A549 (cell line): ENCODE results near the gene ABCA13. TPM values are rescaled to one million over a fixed set of nuclear protein-coding genes. Genes with fewer than 3 reads are reported as not detected.

Experiments
- ATAC-seq, 2 experiments: fragments of 200-7000 bp in 1 of 2; fragments of >200 bp in 1 of 2; cut with Nextera tagmentation in 1 of 2; cut with Tn5 transposase in 1 of 2; 3 replicates each; pipeline versions ENCODE4 v1.8.0 to v1.9.1; 2018 to 2020; ENCODE audit warnings: mild to moderate bottlenecking in 1 of 2, moderate library complexity in 1 of 2
- CTCF ChIA-PET: fragments of 300-600 bp; sonication (Branson Sonifier 250); formaldehyde crosslinking; extraction: SDS; loops from one replicate; lab custom pipeline; 2021; ENCODE audit warnings: antibody characterized with exemption, inconsistent platforms; lab: Yijun Ruan, JAX
- POLR2A ChIA-PET: fragments of 350-600 bp; formaldehyde crosslinking; extraction: SDS; loops from one replicate; lab custom pipeline; 2021; ENCODE audit warnings: antibody characterized with exemption, inconsistent platforms; lab: Yijun Ruan, JAX
- DNase-seq, 2 experiments: peaks; one replicate each; pipeline versions ENCODE4 v3.0.0 to v3.0.0-alpha.2; 2011 to 2016; ENCODE audit warnings: low read depth in 1 of 2, low spot score in 1 of 2
- FAIRE-seq: peaks from 2 replicates; lab custom pipeline; 2011; peaks lifted over from hg19 to GRCh38; lab: Jason Lieb, UNC
- H3K27ac ChIP-seq, 2 experiments: fragments of >200 bp; sonication (Bioruptor Twin); formaldehyde crosslinking; 3 replicates each; pipeline ENCODE4 v1.5.1; 2016 to 2017
- H3K4me1 ChIP-seq: fragments of >200 bp; sonication (Bioruptor Twin); formaldehyde crosslinking; 3 replicates; pipeline ENCODE4 v1.6.1; 2016
- H3K4me2 ChIP-seq: fragments of >200 bp; sonication (Bioruptor Twin); formaldehyde crosslinking; 3 replicates; pipeline ENCODE4 v1.6.1; 2016
- H3K4me3 ChIP-seq: fragments of >200 bp; sonication (Bioruptor Twin); formaldehyde crosslinking; 3 replicates; pipeline ENCODE4 v1.5.1; 2016
- H3K9me3 ChIP-seq: fragments of >200 bp; sonication (Bioruptor Twin); formaldehyde crosslinking; 3 replicates; pipeline ENCODE4 v1.6.1; 2016
- BHLHE40 ChIP-seq: IDR thresholded peaks from 2 replicates; pipeline ENCODE4 v1.6.1; 2012; ENCODE audit warnings: low read depth, low read length, inconsistent platforms
- EHMT2 ChIP-seq: fragments of 200-600 bp; sonication (generic); IDR thresholded peaks from 2 replicates; pipeline ENCODE4 v1.6.1; 2016; ENCODE audit warnings: antibody characterized with exemption, low read depth, mild to moderate bottlenecking, moderate library complexity
- ELK1 ChIP-seq: fragments of 150-350 bp; IDR thresholded peaks from 2 replicates; pipeline ENCODE4 v1.6.1; 2014; ENCODE audit warnings: low read depth, mild to moderate bottlenecking, low read length
- ESRRA ChIP-seq: fragments of 150-350 bp; IDR thresholded peaks from 2 replicates; pipeline ENCODE4 v1.6.1; 2014; ENCODE audit warnings: mild to moderate bottlenecking, low read length, borderline replicate concordance
- FOSL2 ChIP-seq, 2 experiments: fragments of 450-650 bp in 1 of 2; fragments of >200 bp in 1 of 2; sonication (Bioruptor Twin) in 1 of 2; formaldehyde crosslinking; IDR thresholded peaks; 2 replicates each; pipeline versions ENCODE4 v1.5.0 to v1.6.1; 2016 to 2020; ENCODE audit warnings: mild to moderate bottlenecking in 1 of 2, moderate library complexity in 1 of 2
- FOXS1 ChIP-seq: fragments of 250-450 bp; sonication (Bioruptor Pico); IDR thresholded peaks from 2 replicates; pipeline ENCODE4 v1.5.0; 2020; ENCODE audit warnings: mild to moderate bottlenecking, moderate library complexity
- HES2 ChIP-seq: fragments of >200 bp; sonication (Bioruptor Twin); formaldehyde crosslinking; IDR thresholded peaks from 2 replicates; pipeline ENCODE4 v1.6.1; 2016
- JUN ChIP-seq, 2 experiments: fragments of >200 bp; sonication (Bioruptor Twin); formaldehyde crosslinking; IDR thresholded peaks; 2 replicates in 1 of 2; 3 replicates in 1 of 2; pipeline ENCODE4 v1.6.1; 2016 to 2017
- KDM1A ChIP-seq: fragments of 200-600 bp; sonication (generic); IDR thresholded peaks from 2 replicates; pipeline ENCODE4 v1.6.1; 2016; ENCODE audit warnings: low read depth, mild to moderate bottlenecking
- KDM5A ChIP-seq: fragments of 200-600 bp; sonication (generic); IDR thresholded peaks from 2 replicates; pipeline ENCODE4 v1.6.1; 2016; ENCODE audit warnings: antibody characterized with exemption, mild to moderate bottlenecking
- MAFK ChIP-seq: fragments of 450-650 bp; IDR thresholded peaks from 2 replicates; pipeline ENCODE4 v1.6.1; 2014; ENCODE audit not compliant: partially characterized antibody
- MAX ChIP-seq: IDR thresholded peaks from 2 replicates; pipeline ENCODE4 v1.6.1; 2012
- MAZ ChIP-seq: fragments of 150-350 bp; IDR thresholded peaks from 2 replicates; pipeline ENCODE4 v1.6.1; 2014; ENCODE audit warnings: antibody characterized with exemption, low read depth, low read length, borderline replicate concordance
- NR3C1 ChIP-seq: fragments of >200 bp; sonication (Bioruptor Twin); formaldehyde crosslinking; IDR thresholded peaks from 3 replicates; pipeline ENCODE4 v1.6.1; 2017
- PHF8 ChIP-seq: fragments of 200-600 bp; sonication (generic); IDR thresholded peaks from 2 replicates; pipeline ENCODE4 v1.6.1; 2016; ENCODE audit warnings: low read depth, mild to moderate bottlenecking, antibody characterized with exemption, moderate library complexity, borderline replicate concordance
- RFX5 ChIP-seq: fragments of 450-650 bp; IDR thresholded peaks from 2 replicates; pipeline ENCODE4 v1.7.1; 2014; ENCODE audit warnings: antibody characterized with exemption, mild to moderate bottlenecking, moderate library complexity
- TP53 ChIP-seq: fragments of 250-450 bp; sonication (Bioruptor Pico); IDR thresholded peaks from 2 replicates; pipeline ENCODE4 v1.5.0; 2021; ENCODE audit warnings: mild to moderate bottlenecking, moderate library complexity
- USF2 ChIP-seq: fragments of 450-650 bp; IDR thresholded peaks from 2 replicates; pipeline ENCODE4 v1.6.1; 2014; ENCODE audit warnings: antibody characterized with exemption
- ZFP36 ChIP-seq: fragments of 450-650 bp; IDR thresholded peaks from 2 replicates; pipeline ENCODE4 v1.6.1; 2014; ENCODE audit warnings: borderline replicate concordance; ENCODE audit not compliant: partially characterized antibody
- ZNF302 ChIP-seq: fragments of 250-450 bp; sonication (Bioruptor Pico); IDR thresholded peaks from 2 replicates; pipeline ENCODE4 v1.9.0; 2021; ENCODE audit warnings: inconsistent platforms, mild to moderate bottlenecking, moderate library complexity
- ZSCAN20 ChIP-seq: fragments of 250-450 bp; sonication (Bioruptor Pico); IDR thresholded peaks from 2 replicates; pipeline ENCODE4 v1.8.0; 2022; ENCODE audit warnings: mild to moderate bottlenecking, moderate library complexity
- WGBS: methylation state at CpG from one replicate; pipeline ENCODE4 v1.1.6; 2017; ENCODE audit errors: missing lambda C conversion rate; 5-methylcytosine and 5-hydroxymethylcytosine counted together
- polyA plus RNA-seq, 4 experiments: library from polyadenylated mRNA; depleted of rRNA in 3 of 4; stranded (reverse); fragments of >200 nt; fragmentation: RNase III in 1 of 4; extraction: RNeasy Plus Mini Kit Qiagen cat#74134 plus additional on column Dnase treatment in 1 of 4; gene quantifications; 2 replicates in 3 of 4; 3 replicates in 1 of 4; pipeline ENCODE4 v1.2.3, GENCODE V29; 2011 to 2017

Gene ABCA13
- polyA plus RNA-seq, 2 of the 4 experiments (the other 2 are of a cell fraction), result 0.01 TPM; not detected in 1

- FAIRE-seq, result no peak
Observed at GRCh38 chr7:48173756-48174382, 2.6 kb downstream of the ABCA13 start.

GRCh38 chr7:48175019-48175418 is 3.8 kb downstream of the ABCA13 start:
- no peak for TF ChIP-seq KDM1A
- no peak for TF ChIP-seq JUN (IDR thresholded peaks at IDR 0.05)
- TF ChIP-seq ZNF302 (CRISPR knock-in tag), result no peak
- TF ChIP-seq ESRRA, result no peak
- TF ChIP-seq NR3C1, result no peak
- no peak for TF ChIP-seq EHMT2
- TF ChIP-seq MAFK, result no peak
- no peak for TF ChIP-seq MAZ
- TF ChIP-seq MAX, result no peak
- TF ChIP-seq TP53, result no peak
- TF ChIP-seq FOSL2 (IDR thresholded peaks at IDR 0.05), result no peak
- TF ChIP-seq FOSL2 (CRISPR knock-in tag; IDR thresholded peaks at IDR 0.05), result no peak
- no peak for TF ChIP-seq HES2
- TF ChIP-seq BHLHE40, result no peak
- no peak for TF ChIP-seq ZSCAN20
- no peak for TF ChIP-seq ZFP36
- TF ChIP-seq KDM5A, result no peak
- TF ChIP-seq, all 56 proteins: peak for 0
- CTCF ChIA-PET, result interaction anchor here (0.9 to 1.0 kb wide), 2 partner anchors 12 to 186 kb away, joined by 3 read pairs; no protein-coding TSS in a partner anchor
- POLR2A ChIA-PET, result no interaction called here
- ATAC-seq (no peak), FAIRE-seq (no peak), DNase-seq (no peak)
- H3K4me2 ChIP-seq, result no peak overlapping the region
- no peak overlapping the region for H3K4me3 ChIP-seq
- H3K9me3 ChIP-seq, result no peaks in the 10 kb centered on the region
- no peak overlapping the region for H3K27ac ChIP-seq
- H3K4me1 ChIP-seq, result 0 out of 3 replicates have a peak, but pooled peaks cover 4% of the 10 kb centered on the region
- 69% methylated on average over 1 of the region's 1 CpG for WGBS

More at GRCh38 chr7:48173756-48174382, 2.6 kb downstream of the ABCA13 start:
- TF ChIP-seq USF2 (no peak), NR3C1 (no peak), MAFK (no peak), ZFP36 (no peak), FOXS1 (CRISPR knock-in tag) (no peak), KDM1A (no peak), ELK1 (no peak), HES2 (no peak), PHF8 (no peak), RFX5 (no peak)
- no peak for ATAC-seq
- ChIA-PET CTCF (no interaction called here), POLR2A (no interaction called here)
- Histone ChIP-seq H3K4me2 (no peak overlapping the region), H3K27ac (no peak overlapping the region), H3K9me3 (peaks cover 7% of the 10 kb centered on the region; the same call in 1 of the 3 replicates), H3K4me3 (no peak overlapping the region), H3K4me1 (0 out of 3 replicates have a peak, but pooled peaks cover 4% of the 10 kb centered on the region)
- 70% methylated on average over 1 of the region's 1 CpG for WGBS
- DNase-seq, result no peak
